Loucy (cell line): ENCODE measurements around the gene ASCC1.
"Not testable (repeated sequence)": the region's sequence is repeated elsewhere in the genome, so short reads cannot be mapped to it uniquely, and the experiment has no call there.

Experiments used
- CTCF ChIP-seq: fragments of 200-600 bp; sonication (generic); conservative IDR thresholded peaks from 2 replicates; pipeline ENCODE4 v1.5.1; 2014; ENCODE audit warnings: mild to moderate bottlenecking, antibody characterized with exemption, low read length
- EZH2phosphoT487 ChIP-seq: fragments of 200-600 bp; IDR thresholded peaks from 2 replicates; pipeline ENCODE4 v1.6.1; 2018; ENCODE audit warnings: antibody characterized with exemption, mild to moderate bottlenecking, moderate library complexity, borderline replicate concordance

- not testable (repeated sequence) for TF ChIP-seq CTCF, EZH2phosphoT487
These were observed 8.1 kb upstream of the ASCC1 start for GRCh38 chr10:72224191-72224590.
